GM23248 (cell line): ENCODE results near the gene PSME3IP1.

Experiments used
- EZH2 ChIP-seq: fragments of 200-600 bp; sonication (generic); IDR thresholded peaks from 2 replicates; pipeline ENCODE4 v1.6.1; 2018; ENCODE audit warnings: antibody characterized with exemption, mild to moderate bottlenecking; ENCODE audit not compliant: insufficient read depth, poor library complexity, severe bottlenecking
- EZH2phosphoT487 ChIP-seq: fragments of 200-600 bp; sonication (generic); IDR thresholded peaks from 2 replicates; pipeline ENCODE4 v1.6.1; 2018; ENCODE audit warnings: antibody characterized with exemption, moderate library complexity, mild to moderate bottlenecking, low read depth; ENCODE audit not compliant: insufficient read depth

- TF ChIP-seq EZH2 (no peak), EZH2phosphoT487 (no peak)
These were observed 6.5 kb downstream of the PSME3IP1 start for GRCh38 chr16:57179215-57179828.
